ENCODE results near the gene PADI2. TPM values are rescaled to one million over a fixed set of nuclear protein-coding genes. Genes with fewer than 3 reads are reported as not detected.

The PADI2 gene
- total and polyA plus RNA-seq, 9 of the 15 experiments (the other 6 are each of a cell fraction or from before 2014, with no cell fraction given) = 0.01 to 0.11 (median 0.01) TPM; not detected in 5

- TF ChIP-seq, protein P1, sequence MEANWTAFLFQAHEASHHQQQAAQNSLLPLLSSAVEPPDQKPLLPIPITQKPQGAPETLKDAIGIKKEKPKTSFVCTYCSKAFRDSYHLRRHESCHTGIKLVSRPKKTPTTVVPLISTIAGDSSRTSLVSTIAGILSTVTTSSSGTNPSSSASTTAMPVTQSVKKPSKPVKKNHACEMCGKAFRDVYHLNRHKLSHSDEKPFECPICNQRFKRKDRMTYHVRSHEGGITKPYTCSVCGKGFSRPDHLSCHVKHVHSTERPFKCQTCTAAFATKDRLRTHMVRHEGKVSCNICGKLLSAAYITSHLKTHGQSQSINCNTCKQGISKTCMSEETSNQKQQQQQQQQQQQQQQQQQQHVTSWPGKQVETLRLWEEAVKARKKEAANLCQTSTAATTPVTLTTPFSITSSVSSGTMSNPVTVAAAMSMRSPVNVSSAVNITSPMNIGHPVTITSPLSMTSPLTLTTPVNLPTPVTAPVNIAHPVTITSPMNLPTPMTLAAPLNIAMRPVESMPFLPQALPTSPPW (CRISPR knock-in tag; IDR thresholded peaks at IDR 0.05) = peak; percentile 54
- TF ChIP-seq, protein P2, sequence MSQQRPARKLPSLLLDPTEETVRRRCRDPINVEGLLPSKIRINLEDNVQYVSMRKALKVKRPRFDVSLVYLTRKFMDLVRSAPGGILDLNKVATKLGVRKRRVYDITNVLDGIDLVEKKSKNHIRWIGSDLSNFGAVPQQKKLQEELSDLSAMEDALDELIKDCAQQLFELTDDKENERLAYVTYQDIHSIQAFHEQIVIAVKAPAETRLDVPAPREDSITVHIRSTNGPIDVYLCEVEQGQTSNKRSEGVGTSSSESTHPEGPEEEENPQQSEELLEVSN (IDR thresholded peaks at IDR 0.05; ENCODE audit: borderline replicate concordance in 1 of 2, extremely low read depth in 1 of 2, insufficient read depth in 1 of 2, insufficient read length in 1 of 2, low read depth in 1 of 2, low read length in 1 of 2, poor library complexity in 1 of 2, severe bottlenecking in 1 of 2) = peak; percentile 13 to 23
- TF ChIP-seq E2F3 (CRISPR knock-in tag; IDR thresholded peaks at IDR 0.05) = no peak
- TF ChIP-seq POLR2H (tag; IDR thresholded peaks at IDR 0.05; ENCODE audit: low read depth) = no peak
- no peak; the same call in 1 of the 2 replicates for TF ChIP-seq MYC (IDR thresholded peaks at IDR 0.05; ENCODE audit: low read depth, low read length)
- TF ChIP-seq MYC (CRISPR knock-in tag; IDR thresholded peaks at IDR 0.05; ENCODE audit: borderline replicate concordance, low read depth) = 0 out of 2 replicates have a peak, but pooled peaks have one; percentile 46
- no peak for TF ChIP-seq NFE2 (IDR thresholded peaks at IDR 0.05; ENCODE audit: low read depth)
- no peak for TF ChIP-seq NR0B1 (IDR thresholded peaks at IDR 0.05; ENCODE audit: partially characterized antibody)
- peak; percentile 73 for TF ChIP-seq ZBTB17 (CRISPR knock-in tag; IDR thresholded peaks at IDR 0.05)
- TF ChIP-seq XRCC5 (IDR thresholded peaks at IDR 0.05; ENCODE audit: low read depth, low read length) = 0 out of 2 replicates have a peak, but pooled peaks have one; percentile 10
- no peak for TF ChIP-seq ZNF12 (CRISPR knock-in tag; IDR thresholded peaks at IDR 0.05)
- TF ChIP-seq FOXK1 (CRISPR knock-in tag; IDR thresholded peaks at IDR 0.05; ENCODE audit: borderline replicate concordance) = peak; percentile 66; the same call in 1 of the 2 replicates
- TF ChIP-seq MAZ (CRISPR knock-in tag; conservative IDR thresholded peaks at IDR 0.05 in 1 of 2, IDR thresholded peaks at IDR 0.05 in 1 of 2) = peak; percentile 81 to 86
- peak; percentile 91 to 97 (median 97) for TF ChIP-seq YY1 (IDR thresholded peaks at IDR 0.05; ENCODE audit: borderline replicate concordance in 1 of 3, control insufficient read depth in 1 of 3, extremely low read depth in 1 of 3, insufficient read depth in 3 of 3, insufficient read length in 1 of 3, insufficient replicate concordance in 2 of 3, low read depth in 1 of 3, low read length in 2 of 3)
- no peak for TF ChIP-seq NFYB (IDR thresholded peaks at IDR 0.05; ENCODE audit: extremely low read depth, insufficient read length)
- TF ChIP-seq, protein P3, sequence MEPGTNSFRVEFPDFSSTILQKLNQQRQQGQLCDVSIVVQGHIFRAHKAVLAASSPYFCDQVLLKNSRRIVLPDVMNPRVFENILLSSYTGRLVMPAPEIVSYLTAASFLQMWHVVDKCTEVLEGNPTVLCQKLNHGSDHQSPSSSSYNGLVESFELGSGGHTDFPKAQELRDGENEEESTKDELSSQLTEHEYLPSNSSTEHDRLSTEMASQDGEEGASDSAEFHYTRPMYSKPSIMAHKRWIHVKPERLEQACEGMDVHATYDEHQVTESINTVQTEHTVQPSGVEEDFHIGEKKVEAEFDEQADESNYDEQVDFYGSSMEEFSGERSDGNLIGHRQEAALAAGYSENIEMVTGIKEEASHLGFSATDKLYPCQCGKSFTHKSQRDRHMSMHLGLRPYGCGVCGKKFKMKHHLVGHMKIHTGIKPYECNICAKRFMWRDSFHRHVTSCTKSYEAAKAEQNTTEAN (CRISPR knock-in tag; IDR thresholded peaks at IDR 0.05) = no peak
Observed at GRCh38 chr1:17053685-17054410, 65.4 kb downstream of the PADI2 start, which contains the start of gene SDHB (continued).
